Measurements from ENCODE around the gene GOLT1A.
A peak's percentile ranks its signal among the peaks of the same experiment; 100 is the strongest.

The GOLT1A gene, protein sequence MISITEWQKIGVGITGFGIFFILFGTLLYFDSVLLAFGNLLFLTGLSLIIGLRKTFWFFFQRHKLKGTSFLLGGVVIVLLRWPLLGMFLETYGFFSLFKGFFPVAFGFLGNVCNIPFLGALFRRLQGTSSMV

DNA sequence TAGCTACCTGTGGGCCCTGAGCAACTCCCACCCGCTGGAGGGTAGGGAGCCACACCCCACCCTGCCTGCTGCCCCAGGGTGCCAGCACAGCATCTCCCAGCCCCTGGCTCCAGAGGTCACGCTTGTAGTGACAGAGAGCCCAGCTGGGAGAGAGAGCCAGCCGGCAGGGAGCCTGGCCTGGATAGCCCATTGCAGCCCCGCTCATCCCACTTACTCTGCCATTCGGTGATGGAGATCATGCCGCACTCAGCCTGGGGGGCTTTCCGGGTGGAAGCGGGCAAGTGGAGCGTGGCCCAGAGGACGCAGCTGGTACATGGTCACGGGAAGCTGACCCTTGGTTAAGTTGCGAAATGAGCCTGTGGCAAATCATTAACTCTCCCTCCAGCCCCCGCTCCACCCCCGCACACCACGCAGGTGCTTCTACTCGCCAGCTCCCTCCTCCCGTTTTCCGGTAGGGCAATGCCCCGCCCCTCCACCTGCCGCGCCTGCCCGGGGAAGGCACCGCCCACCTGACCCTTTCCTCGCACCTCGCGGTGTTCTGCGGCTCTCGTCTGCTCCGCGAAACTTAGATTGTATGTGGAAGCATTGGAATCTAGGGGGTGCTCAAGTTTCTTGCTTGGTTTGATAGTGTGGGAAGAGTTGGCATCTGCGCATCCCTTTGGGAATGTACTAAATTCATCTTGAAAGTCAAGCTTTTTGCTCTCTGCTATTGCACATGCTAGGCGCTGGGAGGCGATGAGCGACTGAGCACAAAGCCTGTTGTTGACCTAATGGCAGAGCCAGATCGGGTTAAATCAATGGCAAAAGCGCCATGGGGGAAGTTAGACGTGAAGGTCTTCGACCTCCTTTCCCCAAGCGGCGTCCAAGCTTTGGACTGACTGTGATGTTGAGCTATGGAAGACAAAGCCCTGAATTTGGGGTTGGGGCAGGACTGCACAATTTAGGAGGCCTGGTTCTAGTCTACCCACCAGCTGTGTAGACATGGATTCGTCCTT, at the start of gene GOLT1A:
GOLT1A (minus strand) TSS at position 321 of the 995 bp plus-strand sequence; CDS start at position 239, 82 bp downstream.
- Mint-ChIP-seq H3K4me1 (ENCODE audit: low read depth) (peaks cover 3% of the 10 kb centered on the region), H3K27me3 (ENCODE audit: low read depth) (peaks cover 10% of the 10 kb centered on the region), H3K4me3 (peak within 1 kb of the TSS; percentile 25), H3K9me3 (no peaks in the 10 kb centered on the region), H3K27ac (no peak within 1 kb of the TSS), H3K36me3 (ENCODE audit: low read depth) (no peaks in the 10 kb centered on the region)

DNA sequence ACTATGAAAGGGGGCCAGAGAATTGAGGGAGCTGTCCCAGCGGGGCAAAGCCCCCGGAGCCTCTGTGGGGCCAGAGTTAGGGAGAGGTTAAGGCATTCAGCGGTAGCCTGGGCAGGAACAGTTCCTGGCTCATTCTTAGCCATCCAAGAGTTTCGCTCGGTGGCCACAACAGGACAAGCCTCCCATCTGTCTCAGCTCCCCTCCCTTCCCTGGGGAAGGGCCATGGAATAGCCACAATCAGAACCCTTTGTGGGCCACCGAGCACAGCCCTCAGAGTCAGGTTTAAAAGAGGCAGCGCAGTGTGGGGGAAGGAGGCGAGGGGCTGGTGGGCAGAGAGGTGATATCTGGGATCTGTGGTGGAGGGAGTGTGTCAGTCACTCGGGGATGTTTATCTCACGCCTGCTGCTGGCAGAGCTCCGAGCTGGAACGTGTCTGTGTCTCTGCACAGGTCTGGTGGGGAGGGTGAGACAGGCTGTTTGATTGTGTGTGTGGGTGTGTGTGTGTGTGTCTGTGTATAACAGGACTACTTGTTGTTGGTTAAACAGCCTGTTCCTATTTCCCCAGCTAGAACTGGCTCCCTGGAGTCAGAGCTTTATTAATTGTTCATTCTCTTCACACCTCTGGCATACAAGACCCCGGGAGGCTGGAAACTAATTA, 49.6 kb upstream of the GOLT1A start:
- H3K4me3 Mint-ChIP-seq: no peak overlapping the region
- H3K27ac Mint-ChIP-seq: no peak overlapping the region
- no peaks in the 10 kb centered on the region for H3K36me3 Mint-ChIP-seq (ENCODE audit: low read depth)

DNA sequence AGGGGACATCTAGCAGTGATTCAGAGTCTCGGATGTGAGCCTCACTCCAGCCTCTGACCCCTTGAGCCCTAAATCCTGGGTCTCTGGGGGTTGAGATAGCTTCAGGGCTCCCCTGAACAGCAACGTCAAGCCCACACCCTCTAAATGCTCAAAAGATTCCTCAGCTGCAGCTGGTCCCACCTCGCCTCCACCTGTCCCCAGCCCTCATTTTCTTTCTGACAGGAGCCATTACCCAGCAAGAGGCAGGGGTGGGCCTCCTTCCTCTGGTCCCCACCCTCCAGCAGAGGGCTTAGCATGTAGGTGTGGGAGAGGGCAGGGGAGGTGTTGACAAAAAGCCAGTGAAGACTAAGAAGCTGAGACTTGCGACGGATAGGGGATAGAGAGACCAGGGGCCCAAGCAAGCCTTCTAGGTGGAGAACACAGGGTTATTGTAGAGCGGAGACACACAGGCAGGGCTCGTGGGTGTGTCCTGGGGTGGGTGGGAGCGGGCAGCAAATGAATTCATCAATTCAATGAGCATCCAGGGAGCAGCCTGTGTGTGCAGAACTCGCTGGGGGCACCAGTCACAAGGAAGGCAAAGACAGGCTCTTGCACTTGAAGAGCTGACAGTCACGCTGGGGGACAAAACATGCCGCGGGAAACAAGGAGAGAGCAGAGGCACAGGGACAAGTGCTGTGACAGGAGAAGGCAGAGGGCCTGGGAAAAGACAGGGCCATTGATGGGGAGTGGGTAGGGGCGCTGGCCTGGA, 48.9 kb upstream of the GOLT1A start:
- H3K27me3 Mint-ChIP-seq (ENCODE audit: low read depth): peaks cover 4% of the 10 kb centered on the region
- H3K9me3 Mint-ChIP-seq: no peaks in the 10 kb centered on the region
- peaks cover 1% of the 10 kb centered on the region for H3K4me1 Mint-ChIP-seq (ENCODE audit: low read depth)
- no peak overlapping the region for H3K27ac Mint-ChIP-seq
- no peak overlapping the region for H3K4me3 Mint-ChIP-seq
- no peaks in the 10 kb centered on the region for H3K36me3 Mint-ChIP-seq (ENCODE audit: low read depth)

More for the DNA sequence above, 49.6 kb upstream of the GOLT1A start:
- Mint-ChIP-seq H3K27me3 (ENCODE audit: low read depth) (peaks cover 4% of the 10 kb centered on the region), H3K9me3 (no peaks in the 10 kb centered on the region), H3K4me1 (ENCODE audit: low read depth) (no peaks in the 10 kb centered on the region)

DNA sequence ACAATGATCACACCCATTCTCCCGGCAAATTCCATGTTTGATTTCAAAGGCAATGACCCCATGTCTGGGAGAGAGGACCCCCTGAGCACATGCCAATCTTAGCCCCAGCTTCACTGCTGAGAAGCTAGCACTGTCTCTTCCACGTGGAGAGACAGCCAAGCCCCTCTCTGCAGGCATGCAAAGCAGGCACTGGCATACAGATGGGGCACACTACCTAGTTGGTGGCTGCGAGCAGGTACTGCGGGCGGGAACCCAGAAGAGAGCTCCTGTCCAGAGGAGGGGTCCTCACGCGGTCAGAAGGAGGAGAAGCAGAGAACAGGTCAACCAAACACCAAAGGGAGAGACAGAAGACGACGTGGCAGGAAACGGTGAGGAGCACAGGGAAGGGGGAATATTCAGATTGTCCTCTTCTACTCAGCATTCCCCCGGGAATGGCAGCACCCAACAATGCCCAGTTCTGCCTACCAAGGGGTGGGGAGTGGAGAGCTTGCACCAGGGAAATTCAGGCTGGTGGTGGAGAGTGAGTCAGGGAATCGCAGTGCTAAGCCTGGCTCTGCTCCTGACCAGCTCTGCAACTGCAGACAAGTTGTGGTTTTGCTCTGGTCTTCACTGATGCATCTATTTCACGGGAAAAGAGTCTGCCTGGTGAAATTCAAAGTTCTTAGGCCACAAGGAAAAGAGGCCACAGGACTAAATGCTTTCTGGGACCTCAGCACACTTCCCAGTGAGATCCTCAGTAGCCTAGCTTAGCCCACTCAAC, 48.1 kb upstream of the GOLT1A start:
- no peak overlapping the region for H3K4me3 Mint-ChIP-seq

DNA sequence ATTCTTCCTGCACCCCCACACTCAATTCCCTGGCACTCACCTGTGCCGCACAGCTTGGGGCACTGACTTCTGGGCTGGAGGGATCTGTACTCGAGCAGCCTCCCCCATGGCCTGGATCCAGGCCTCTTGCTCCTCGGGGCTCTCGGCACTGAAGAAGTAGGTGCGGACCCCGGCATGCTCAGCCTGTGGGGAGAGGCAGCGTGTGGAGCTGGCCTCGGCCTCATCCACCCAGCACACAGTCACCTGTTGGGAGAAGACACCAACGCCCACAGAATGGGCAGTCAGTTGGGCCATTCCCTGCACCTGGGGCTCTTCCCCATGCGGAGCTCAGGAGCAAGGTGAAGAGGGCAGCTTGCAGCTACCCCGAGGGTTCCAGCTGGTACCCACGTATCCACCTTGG, 47.5 kb upstream of the GOLT1A start:
- Mint-ChIP-seq H3K9me3 (no peaks in the 10 kb centered on the region), H3K27ac (no peak overlapping the region), H3K4me3 (no peak overlapping the region), H3K4me1 (ENCODE audit: low read depth) (peaks cover 1% of the 10 kb centered on the region), H3K27me3 (ENCODE audit: low read depth) (no peaks in the 10 kb centered on the region), H3K36me3 (ENCODE audit: low read depth) (no peaks in the 10 kb centered on the region)

More for the DNA sequence above, 48.1 kb upstream of the GOLT1A start:
- H3K36me3 Mint-ChIP-seq (ENCODE audit: low read depth): no peaks in the 10 kb centered on the region
- H3K9me3 Mint-ChIP-seq: no peaks in the 10 kb centered on the region
- no peak overlapping the region for H3K27ac Mint-ChIP-seq
- peaks cover 1% of the 10 kb centered on the region for H3K4me1 Mint-ChIP-seq (ENCODE audit: low read depth)
- H3K27me3 Mint-ChIP-seq (ENCODE audit: low read depth): peaks cover under 1% of the 10 kb centered on the region

DNA sequence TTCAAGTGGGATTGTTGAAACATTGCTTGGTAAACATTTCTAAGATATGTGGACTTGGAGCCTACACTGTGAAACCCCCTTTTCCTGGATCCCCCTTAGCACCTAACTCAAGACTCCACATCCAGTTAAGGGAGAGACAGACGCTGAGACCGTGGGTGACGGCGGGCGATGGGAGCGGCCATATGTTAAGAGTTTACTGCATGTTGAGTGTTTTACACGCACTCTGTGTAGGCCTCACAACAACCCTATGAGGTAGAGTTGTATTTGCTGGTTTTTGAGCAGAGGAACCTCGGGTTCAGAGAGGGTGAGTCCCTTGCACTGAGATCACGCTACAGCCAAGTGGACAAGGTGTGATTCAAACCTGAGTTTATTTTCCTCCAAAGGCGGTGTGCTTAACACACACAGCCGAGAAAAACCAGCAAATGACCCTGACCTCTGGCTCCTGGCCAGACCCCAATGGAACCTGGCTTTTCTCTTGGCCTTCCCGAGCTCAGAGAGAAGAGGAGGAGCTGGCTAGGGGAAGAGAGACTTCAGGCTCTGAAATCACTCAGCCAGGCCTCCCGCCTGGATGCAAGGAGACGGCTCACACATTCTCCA, 46.9 kb upstream of the GOLT1A start:
- no peak overlapping the region for H3K4me3 Mint-ChIP-seq
- H3K9me3 Mint-ChIP-seq: no peaks in the 10 kb centered on the region
- H3K36me3 Mint-ChIP-seq (ENCODE audit: low read depth): no peaks in the 10 kb centered on the region
- H3K27ac Mint-ChIP-seq: no peak overlapping the region
- no peaks in the 10 kb centered on the region for H3K27me3 Mint-ChIP-seq (ENCODE audit: low read depth)
- peaks cover 1% of the 10 kb centered on the region for H3K4me1 Mint-ChIP-seq (ENCODE audit: low read depth)

DNA sequence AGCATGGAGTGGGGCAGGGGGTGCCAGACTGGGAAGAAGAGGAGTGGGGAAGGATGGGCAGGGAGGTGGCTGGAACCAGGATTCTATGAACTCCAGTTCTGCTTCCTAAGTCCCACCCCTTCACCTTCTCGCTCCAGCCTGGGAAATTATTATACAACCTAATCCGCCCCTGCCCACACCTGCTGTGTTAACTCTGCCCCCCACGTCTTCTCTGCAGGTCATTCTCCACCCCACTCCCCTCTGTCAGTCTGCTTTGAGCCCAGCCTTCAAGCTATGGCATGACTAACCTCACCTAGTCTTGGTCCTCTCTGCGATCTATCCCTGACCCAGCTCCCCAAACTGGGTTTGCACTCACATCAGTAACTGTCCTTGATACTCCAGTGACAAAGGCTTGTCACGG, 46.0 kb upstream of the GOLT1A start:
- no peaks in the 10 kb centered on the region for H3K9me3 Mint-ChIP-seq
- H3K4me3 Mint-ChIP-seq: no peak overlapping the region
- H3K36me3 Mint-ChIP-seq (ENCODE audit: low read depth): no peaks in the 10 kb centered on the region

DNA sequence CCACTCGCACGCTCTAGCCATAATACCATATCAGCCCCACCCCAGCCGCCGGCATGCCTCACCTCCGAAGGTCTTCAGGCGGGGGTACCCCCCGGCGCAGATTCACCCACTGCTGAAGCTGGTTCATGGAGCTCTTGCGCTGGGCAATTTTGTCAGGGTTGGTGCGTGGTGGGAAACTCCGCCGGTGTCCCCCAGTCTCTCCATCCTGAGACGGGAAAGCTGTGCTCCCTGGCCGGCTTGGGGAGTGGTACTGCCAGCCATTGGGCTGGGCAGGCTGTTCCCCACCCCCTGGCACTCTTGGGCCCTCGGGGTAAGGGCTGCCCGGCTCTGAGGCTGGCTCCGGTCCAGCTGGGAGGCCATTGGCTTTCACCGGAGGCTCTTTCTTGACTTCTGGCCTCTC, 45.4 kb upstream of the GOLT1A start:
- Mint-ChIP-seq H3K4me3 (no peak overlapping the region), H3K4me1 (ENCODE audit: low read depth) (peaks cover 1% of the 10 kb centered on the region), H3K9me3 (no peaks in the 10 kb centered on the region), H3K27me3 (ENCODE audit: low read depth) (no peaks in the 10 kb centered on the region), H3K36me3 (ENCODE audit: low read depth) (no peaks in the 10 kb centered on the region), H3K27ac (no peak overlapping the region)

More for the DNA sequence above, 46.0 kb upstream of the GOLT1A start:
- Mint-ChIP-seq H3K27me3 (ENCODE audit: low read depth) (no peaks in the 10 kb centered on the region), H3K4me1 (ENCODE audit: low read depth) (peaks cover 1% of the 10 kb centered on the region), H3K27ac (no peak overlapping the region)

DNA sequence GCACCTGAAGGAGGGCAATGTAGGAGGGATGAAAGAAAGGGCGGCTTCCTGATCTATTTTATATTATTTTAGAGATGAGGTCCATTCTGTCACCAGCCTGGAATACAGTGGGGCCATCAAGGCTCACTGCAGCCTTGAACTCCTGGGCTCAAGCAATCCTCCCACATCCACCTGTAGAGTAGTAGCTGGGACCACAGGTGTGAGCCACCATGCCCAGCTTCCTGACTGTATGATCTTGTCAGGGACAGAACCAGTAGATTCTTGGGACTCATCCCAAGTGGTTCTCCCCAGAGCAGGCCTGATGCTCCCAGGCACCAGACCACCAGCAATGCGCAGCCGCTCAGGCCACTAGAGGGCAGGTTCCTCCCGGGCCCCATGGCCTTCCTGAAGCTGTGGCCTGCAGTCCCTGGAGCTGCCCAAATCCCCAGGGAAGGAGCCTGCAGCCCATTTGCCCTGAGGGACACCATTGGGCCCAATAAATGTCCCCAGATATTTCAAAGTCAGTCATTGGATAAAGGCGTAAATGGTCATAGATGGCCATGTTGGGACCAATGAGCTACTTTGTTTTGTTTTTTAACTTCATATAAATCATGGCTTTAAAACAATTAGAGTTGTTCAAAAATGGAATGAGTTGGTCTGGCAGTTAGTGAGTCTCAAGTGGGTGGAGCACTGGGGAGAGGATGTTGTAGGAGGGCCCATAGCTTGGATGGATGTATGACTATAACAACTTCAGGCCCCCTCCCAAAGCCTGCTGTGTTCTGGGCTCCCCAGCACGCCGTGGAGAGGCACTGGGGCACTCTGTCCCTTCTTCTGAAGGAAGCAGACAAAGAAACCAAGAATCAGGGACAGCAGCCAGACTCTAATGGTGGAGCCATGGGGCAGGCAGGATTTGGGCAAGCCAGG, 44.7 kb upstream of the GOLT1A start:
- no peaks in the 10 kb centered on the region for H3K27me3 Mint-ChIP-seq (ENCODE audit: low read depth)
- no peaks in the 10 kb centered on the region for H3K9me3 Mint-ChIP-seq
- no peak overlapping the region for H3K4me3 Mint-ChIP-seq
- H3K27ac Mint-ChIP-seq: no peak overlapping the region
- H3K4me1 Mint-ChIP-seq (ENCODE audit: low read depth): peaks cover 1% of the 10 kb centered on the region
- H3K36me3 Mint-ChIP-seq (ENCODE audit: low read depth): no peaks in the 10 kb centered on the region

DNA sequence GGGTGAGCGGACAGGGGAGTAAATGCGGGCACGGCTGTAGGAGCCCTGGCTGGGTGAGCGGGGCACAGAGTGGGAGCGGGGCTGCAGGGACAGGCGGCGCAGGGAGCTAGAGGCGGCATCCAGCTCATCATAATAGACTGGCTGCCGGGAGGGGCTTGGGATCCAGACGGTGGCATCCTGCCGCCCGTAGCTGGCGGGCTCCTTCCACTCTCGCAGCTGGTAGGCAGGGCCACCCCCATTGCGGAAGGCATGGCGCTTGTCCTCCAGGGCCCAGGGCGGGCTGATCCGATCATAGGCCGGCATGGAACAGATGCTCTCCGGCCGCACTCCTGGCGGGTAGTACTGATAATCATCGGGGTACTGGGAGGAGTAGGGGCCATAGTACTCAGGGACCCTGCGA, 43.7 kb upstream of the GOLT1A start:
- peaks cover 1% of the 10 kb centered on the region for H3K4me1 Mint-ChIP-seq (ENCODE audit: low read depth)
- no peaks in the 10 kb centered on the region for H3K36me3 Mint-ChIP-seq (ENCODE audit: low read depth)
- H3K9me3 Mint-ChIP-seq: no peaks in the 10 kb centered on the region
- H3K4me3 Mint-ChIP-seq: no peak overlapping the region
- H3K27ac Mint-ChIP-seq: no peak overlapping the region
- no peaks in the 10 kb centered on the region for H3K27me3 Mint-ChIP-seq (ENCODE audit: low read depth)

DNA sequence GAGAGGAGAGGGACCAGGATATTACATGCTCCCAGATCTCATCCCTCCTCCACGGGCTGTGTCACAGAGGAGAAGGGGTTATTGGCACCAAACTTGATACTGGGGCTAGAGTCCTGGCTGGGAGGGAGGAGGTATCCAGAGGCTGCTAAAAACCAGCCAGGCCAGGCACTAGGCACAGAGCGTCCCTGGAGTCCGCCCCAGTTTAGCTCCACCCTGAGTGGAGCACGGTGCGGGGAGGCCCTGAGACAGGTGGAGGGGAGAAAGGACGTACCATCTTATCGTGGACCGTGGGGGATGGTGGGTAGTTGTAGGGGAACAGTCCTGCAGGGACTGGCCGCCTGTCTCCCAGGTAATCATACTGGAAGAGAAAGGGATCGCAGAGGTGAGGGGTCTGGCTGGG, 42.7 kb upstream of the GOLT1A start:
- Mint-ChIP-seq H3K4me3 (no peak overlapping the region), H3K36me3 (ENCODE audit: low read depth) (no peaks in the 10 kb centered on the region), H3K4me1 (ENCODE audit: low read depth) (peaks cover 1% of the 10 kb centered on the region), H3K9me3 (no peaks in the 10 kb centered on the region), H3K27me3 (ENCODE audit: low read depth) (no peaks in the 10 kb centered on the region), H3K27ac (no peak overlapping the region)

DNA sequence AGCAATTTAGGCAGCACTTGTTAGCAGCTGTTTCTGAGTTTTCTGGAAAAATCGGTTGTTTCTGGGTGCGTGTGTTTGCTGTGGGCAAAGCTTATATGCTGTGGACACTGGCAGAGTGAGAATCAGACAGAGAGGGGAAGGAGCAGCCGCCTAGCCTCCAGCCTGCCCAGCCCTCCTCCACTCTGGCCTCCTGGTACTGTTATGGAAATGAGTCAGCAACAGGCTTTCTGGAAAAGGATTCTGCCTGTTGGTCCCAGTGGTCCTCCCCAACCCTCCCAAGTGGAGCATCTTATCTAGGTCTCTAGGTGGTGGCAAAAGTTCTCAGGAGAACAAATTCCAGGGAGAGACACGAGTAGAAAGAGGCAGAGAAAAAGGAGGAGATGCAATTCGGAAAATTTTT, 42.2 kb upstream of the GOLT1A start:
- H3K9me3 Mint-ChIP-seq: no peaks in the 10 kb centered on the region
- H3K4me3 Mint-ChIP-seq: no peak overlapping the region
- H3K4me1 Mint-ChIP-seq (ENCODE audit: low read depth): peaks cover 1% of the 10 kb centered on the region
- no peak overlapping the region for H3K27ac Mint-ChIP-seq
- H3K36me3 Mint-ChIP-seq (ENCODE audit: low read depth): no peaks in the 10 kb centered on the region
- no peaks in the 10 kb centered on the region for H3K27me3 Mint-ChIP-seq (ENCODE audit: low read depth)

DNA sequence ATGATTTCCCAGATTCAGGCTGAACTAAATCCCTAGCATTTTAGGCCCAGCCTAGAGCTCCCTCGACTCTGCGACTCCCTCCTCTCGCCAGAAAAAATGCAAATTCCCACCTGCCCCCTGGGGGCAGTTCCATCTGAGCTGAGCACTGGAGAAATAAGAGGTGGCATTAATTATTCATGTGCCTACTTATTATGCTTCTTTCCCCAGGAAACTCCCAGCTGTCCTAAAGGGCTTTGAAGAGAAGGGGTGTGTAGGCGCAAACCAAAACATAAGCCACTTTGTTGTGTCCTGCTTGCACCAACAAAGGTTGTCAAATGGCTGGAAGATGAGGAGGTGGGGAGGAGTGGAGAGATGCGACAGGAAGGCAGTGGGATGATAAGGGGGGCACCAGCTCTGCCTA, 41.4 kb upstream of the GOLT1A start:
- H3K4me1 Mint-ChIP-seq (ENCODE audit: low read depth): peaks cover 1% of the 10 kb centered on the region
- H3K27ac Mint-ChIP-seq: no peak overlapping the region
- no peak overlapping the region for H3K4me3 Mint-ChIP-seq
- H3K36me3 Mint-ChIP-seq (ENCODE audit: low read depth): no peaks in the 10 kb centered on the region
- no peaks in the 10 kb centered on the region for H3K9me3 Mint-ChIP-seq
- H3K27me3 Mint-ChIP-seq (ENCODE audit: low read depth): no peaks in the 10 kb centered on the region
